SK-N-SH treated with all-trans-retinoic acid at 6 μM for 48 hours (cell line): ENCODE results near the gene HOXB7.

ENCODE experiments used
- ATAC-seq: fragments of 200-7000 bp; cut with Tn5 transposase; 3 replicates; pipeline ENCODE4 v1.9.1; 2020; ENCODE audit warnings: mild to moderate bottlenecking, moderate library complexity
- ARNTL ChIP-seq: fragments of 450-650 bp; formaldehyde crosslinking; IDR thresholded peaks from 2 replicates; pipeline ENCODE4 v1.5.0; 2020; ENCODE audit warnings: low read depth, mild to moderate bottlenecking, moderate library complexity, borderline replicate concordance
- CREB5 ChIP-seq: fragments of 250-450 bp; sonication (Bioruptor Pico); IDR thresholded peaks from 2 replicates; pipeline ENCODE4 v1.5.1; 2020; ENCODE audit warnings: low read depth, mild to moderate bottlenecking, moderate library complexity
- CSRNP3 ChIP-seq: fragments of 250-450 bp; sonication (Bioruptor Pico); IDR thresholded peaks from 2 replicates; pipeline ENCODE4 v1.5.1; 2021; ENCODE audit warnings: mild to moderate bottlenecking, moderate library complexity
- GLIS3 ChIP-seq: fragments of 250-450 bp; sonication (Bioruptor Pico); IDR thresholded peaks from 2 replicates; pipeline ENCODE4 v1.5.0; 2020; ENCODE audit warnings: mild to moderate bottlenecking, moderate library complexity
- ISL1 ChIP-seq: fragments of 250-450 bp; sonication (Bioruptor Pico); IDR thresholded peaks from 2 replicates; pipeline ENCODE4 v2.1.2; 2022; ENCODE audit warnings: mild to moderate bottlenecking, moderate library complexity
- OSR1 ChIP-seq: fragments of 250-450 bp; sonication (Bioruptor Pico); IDR thresholded peaks from 2 replicates; pipeline ENCODE4 v1.8.0; 2022; ENCODE audit warnings: moderate library complexity, mild to moderate bottlenecking, inconsistent platforms
- PATZ1 ChIP-seq: fragments of 250-450 bp; sonication (Bioruptor Pico); IDR thresholded peaks from 2 replicates; pipeline ENCODE4 v1.8.0; 2020; ENCODE audit warnings: mild to moderate bottlenecking, moderate library complexity, borderline replicate concordance
- POU6F1 ChIP-seq: fragments of 250-450 bp; sonication (Bioruptor Pico); IDR thresholded peaks from 2 replicates; pipeline ENCODE4 v1.8.0; 2021; ENCODE audit warnings: low read depth, mild to moderate bottlenecking, moderate library complexity, borderline replicate concordance
- PPARA ChIP-seq: fragments of 250-450 bp; sonication (Bioruptor Pico); IDR thresholded peaks from 2 replicates; pipeline ENCODE4 v1.5.0; 2020; ENCODE audit warnings: mild to moderate bottlenecking, borderline replicate concordance
- RARB ChIP-seq: fragments of 250-450 bp; sonication (Bioruptor Pico); IDR thresholded peaks from 2 replicates; pipeline ENCODE4 v1.8.0; 2021; ENCODE audit warnings: mild to moderate bottlenecking, moderate library complexity
- SNAI2 ChIP-seq: fragments of 250-450 bp; sonication (Bioruptor Pico); IDR thresholded peaks from 2 replicates; pipeline ENCODE4 v1.5.0; 2020; ENCODE audit warnings: mild to moderate bottlenecking, moderate library complexity
- TCF4 ChIP-seq: fragments of 250-450 bp; sonication (Bioruptor Pico); IDR thresholded peaks from 2 replicates; pipeline ENCODE4 v1.8.0; 2021; ENCODE audit warnings: mild to moderate bottlenecking, moderate library complexity, borderline replicate concordance
- TOX ChIP-seq: fragments of 250-450 bp; sonication (Bioruptor Pico); IDR thresholded peaks from 2 replicates; pipeline ENCODE4 v1.8.0; 2021; ENCODE audit warnings: mild to moderate bottlenecking, moderate library complexity, borderline replicate concordance
- TSHZ2 ChIP-seq: fragments of 250-450 bp; sonication (Bioruptor Pico); IDR thresholded peaks from 2 replicates; pipeline ENCODE4 v1.5.0; 2020; ENCODE audit warnings: mild to moderate bottlenecking, moderate library complexity
- ZC3H10 ChIP-seq: fragments of 250-450 bp; sonication (Bioruptor Pico); IDR thresholded peaks from 2 replicates; pipeline ENCODE4 v1.5.1; 2021; ENCODE audit warnings: mild to moderate bottlenecking, moderate library complexity
- ZFP3 ChIP-seq: fragments of 250-450 bp; sonication (Bioruptor Pico); IDR thresholded peaks from 2 replicates; pipeline ENCODE4 v1.5.0; 2020; ENCODE audit warnings: mild to moderate bottlenecking, moderate library complexity
- ZFP30 ChIP-seq: fragments of 450-650 bp; formaldehyde crosslinking; IDR thresholded peaks from 2 replicates; pipeline ENCODE4 v1.5.0; 2022; ENCODE audit warnings: mild to moderate bottlenecking, moderate library complexity
- ZNF565 ChIP-seq: fragments of 450-650 bp; formaldehyde crosslinking; conservative IDR thresholded peaks from 2 replicates; pipeline ENCODE4 v1.5.0; 2020; ENCODE audit warnings: low read depth, mild to moderate bottlenecking, moderate library complexity
- ZNF70 ChIP-seq: fragments of 450-650 bp; formaldehyde crosslinking; IDR thresholded peaks from 2 replicates; pipeline ENCODE4 v1.5.0; 2020; ENCODE audit warnings: mild to moderate bottlenecking, moderate library complexity
- ZNF8 ChIP-seq: fragments of 450-650 bp; formaldehyde crosslinking; IDR thresholded peaks from 2 replicates; pipeline ENCODE4 v1.5.0; 2020; ENCODE audit warnings: mild to moderate bottlenecking, moderate library complexity

The HOXB7 gene

GRCh38 chr17:48616717-48617470 lies 6.1 kb upstream of the HOXB7 start:
- no peak for TF ChIP-seq PATZ1
- TF ChIP-seq ZFP30 (CRISPR knock-in tag) = no peak
- TF ChIP-seq RARB (CRISPR knock-in tag) = no peak
- no peak for TF ChIP-seq TSHZ2
- no peak for TF ChIP-seq SNAI2 (CRISPR knock-in tag)
- no peak for TF ChIP-seq ZNF8
- TF ChIP-seq ZFP3 (CRISPR knock-in tag) = no peak
- no peak for TF ChIP-seq ZC3H10 (CRISPR knock-in tag)
- no peak for TF ChIP-seq CREB5
- no peak for ATAC-seq

GRCh38 chr17:48615963-48616716 lies 5.3 kb upstream of the HOXB7 start:
- no peak for ATAC-seq
- TF ChIP-seq TOX (CRISPR knock-in tag) = no peak
- no peak for TF ChIP-seq ZFP3 (CRISPR knock-in tag)
- no peak for TF ChIP-seq POU6F1 (CRISPR knock-in tag)
- TF ChIP-seq ARNTL (CRISPR knock-in tag) = no peak
- no peak for TF ChIP-seq OSR1 (CRISPR knock-in tag)
- no peak for TF ChIP-seq PPARA
- no peak for TF ChIP-seq ZNF8
- no peak for TF ChIP-seq ISL1 (CRISPR knock-in tag)
- no peak for TF ChIP-seq ZC3H10 (CRISPR knock-in tag)
- TF ChIP-seq ZNF565 = no peak
- TF ChIP-seq GLIS3 (CRISPR knock-in tag) = no peak
- TF ChIP-seq ZNF70 (CRISPR knock-in tag) = no peak
- TF ChIP-seq CSRNP3 (CRISPR knock-in tag) = no peak
- no peak for TF ChIP-seq TCF4 (CRISPR knock-in tag)
- no peak for TF ChIP-seq ZFP30 (CRISPR knock-in tag)
